Measurements from ENCODE around the gene STEEP1.
"Not testable (repeated sequence)": the region's sequence is repeated elsewhere in the genome, so short reads cannot be mapped to it uniquely, and the experiment has no call there.

DNA sequence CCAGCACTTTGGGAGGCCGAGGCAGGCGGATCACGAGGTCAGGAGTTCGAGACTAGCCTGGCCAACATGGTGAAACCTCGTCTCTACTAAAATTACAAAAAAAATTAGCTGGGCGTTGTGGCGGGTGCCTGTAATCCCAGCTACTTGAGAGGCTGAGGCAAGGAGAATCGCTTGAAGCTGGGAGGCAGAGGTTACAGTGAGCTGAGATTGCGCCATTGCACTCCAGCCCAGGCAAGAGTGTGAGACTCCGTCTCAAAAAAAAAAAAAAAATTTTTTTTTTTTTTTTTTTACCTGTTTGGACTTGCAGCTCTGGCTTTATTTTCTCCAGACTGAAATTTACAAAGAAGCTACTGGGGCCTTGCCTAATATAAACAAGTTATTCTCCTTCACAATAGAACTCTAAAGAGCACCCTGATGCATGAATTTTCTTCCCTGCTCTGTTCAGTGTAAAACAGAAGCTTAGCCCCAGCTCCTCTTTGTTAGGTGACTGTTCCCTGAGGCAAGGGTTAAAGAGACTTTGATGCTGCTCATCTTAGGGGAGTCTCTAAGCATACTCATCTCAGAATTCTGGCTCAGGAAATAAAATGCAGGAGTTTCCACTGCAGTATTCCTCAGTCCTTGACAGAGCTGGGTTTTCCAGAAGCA is 71.2 kb downstream of the STEEP1 start:
- TF ChIP-seq, protein P1, sequence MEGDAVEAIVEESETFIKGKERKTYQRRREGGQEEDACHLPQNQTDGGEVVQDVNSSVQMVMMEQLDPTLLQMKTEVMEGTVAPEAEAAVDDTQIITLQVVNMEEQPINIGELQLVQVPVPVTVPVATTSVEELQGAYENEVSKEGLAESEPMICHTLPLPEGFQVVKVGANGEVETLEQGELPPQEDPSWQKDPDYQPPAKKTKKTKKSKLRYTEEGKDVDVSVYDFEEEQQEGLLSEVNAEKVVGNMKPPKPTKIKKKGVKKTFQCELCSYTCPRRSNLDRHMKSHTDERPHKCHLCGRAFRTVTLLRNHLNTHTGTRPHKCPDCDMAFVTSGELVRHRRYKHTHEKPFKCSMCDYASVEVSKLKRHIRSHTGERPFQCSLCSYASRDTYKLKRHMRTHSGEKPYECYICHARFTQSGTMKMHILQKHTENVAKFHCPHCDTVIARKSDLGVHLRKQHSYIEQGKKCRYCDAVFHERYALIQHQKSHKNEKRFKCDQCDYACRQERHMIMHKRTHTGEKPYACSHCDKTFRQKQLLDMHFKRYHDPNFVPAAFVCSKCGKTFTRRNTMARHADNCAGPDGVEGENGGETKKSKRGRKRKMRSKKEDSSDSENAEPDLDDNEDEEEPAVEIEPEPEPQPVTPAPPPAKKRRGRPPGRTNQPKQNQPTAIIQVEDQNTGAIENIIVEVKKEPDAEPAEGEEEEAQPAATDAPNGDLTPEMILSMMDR (conservative IDR thresholded peaks at IDR 0.05; ENCODE audit: low read depth, low read length), result not testable (repeated sequence)
- TF ChIP-seq EZH2 (IDR thresholded peaks at IDR 0.05; ENCODE audit: low read length, unreplicated experiment); EZH2phosphoT487 (IDR thresholded peaks at IDR 0.05; ENCODE audit: borderline replicate concordance, low read length): not testable (repeated sequence)

Measured in PC-3 (cell line).